GM18519 (cell line): ENCODE data around the gene RASGRF2.
"Not testable (repeated sequence)": the region's sequence is repeated elsewhere in the genome, so short reads cannot be mapped to it uniquely, and the experiment has no call there.

Experiments used
- ATAC-seq: cut with Tn5 transposase; IDR thresholded peaks from one replicate; pipeline ENCODE4 v1.9.1; 2021; ENCODE audit warnings: mild to moderate bottlenecking, moderate library complexity; ENCODE audit not compliant: unreplicated experiment, low FRiP score

RASGRF2 gene

DNA sequence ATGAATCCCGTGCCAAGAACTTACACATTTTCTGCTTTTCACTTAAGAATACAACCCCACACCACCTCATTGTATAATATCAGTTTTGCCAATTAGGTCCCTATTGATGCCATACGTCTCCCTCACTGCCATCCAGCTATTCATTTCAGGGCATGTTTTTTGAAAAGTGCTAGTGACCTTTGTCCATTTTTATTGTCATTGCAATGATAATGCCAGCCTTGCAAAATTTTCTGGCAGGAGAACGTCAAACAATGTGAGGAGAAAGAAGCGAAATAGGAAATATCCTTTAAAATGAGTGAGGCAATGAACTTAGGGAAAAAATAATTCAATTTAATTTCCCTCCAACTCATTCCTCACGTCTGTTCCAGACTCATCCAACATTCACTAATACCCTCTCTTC is 161.1 kb downstream of the RASGRF2 start:
- no peak for ATAC-seq

DNA sequence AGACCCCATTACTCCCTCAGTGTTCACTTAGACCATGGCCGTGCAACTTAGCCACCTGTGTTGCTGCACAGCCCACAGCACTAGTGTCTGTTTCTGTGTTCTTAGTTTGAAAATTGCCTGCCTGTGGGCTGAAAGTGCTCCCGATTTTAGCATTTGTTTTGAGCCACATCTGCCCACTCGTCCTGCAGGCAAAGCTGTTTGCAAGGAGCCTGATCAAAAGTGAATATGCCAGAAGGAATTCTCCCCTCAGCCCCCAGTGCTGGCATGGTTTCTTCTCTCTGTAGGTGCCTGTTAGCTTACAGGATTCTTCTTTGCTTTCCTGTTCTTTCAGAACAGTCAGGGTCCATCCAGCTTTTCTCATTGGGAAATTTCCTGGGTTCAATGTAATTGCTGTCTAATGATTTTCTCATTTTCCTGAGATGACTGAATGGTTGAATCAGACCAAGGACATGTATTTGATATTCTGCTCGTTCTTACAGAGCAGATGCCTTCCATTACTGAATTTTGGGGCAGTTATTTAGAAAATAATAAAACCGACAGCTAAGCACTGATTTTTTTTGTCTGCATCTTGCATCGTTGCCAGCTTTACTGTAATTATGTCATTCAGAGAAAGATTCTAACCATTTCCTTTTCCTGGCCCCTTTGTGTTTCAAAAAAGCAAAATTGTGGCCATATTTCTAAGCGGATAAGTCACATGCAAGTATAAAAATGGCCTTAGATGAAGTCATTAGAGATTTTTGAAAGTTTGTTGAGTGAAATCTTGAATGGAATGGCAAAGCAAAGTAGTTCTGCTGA is 161.9 kb downstream of the RASGRF2 start:
- ATAC-seq: no peak

DNA sequence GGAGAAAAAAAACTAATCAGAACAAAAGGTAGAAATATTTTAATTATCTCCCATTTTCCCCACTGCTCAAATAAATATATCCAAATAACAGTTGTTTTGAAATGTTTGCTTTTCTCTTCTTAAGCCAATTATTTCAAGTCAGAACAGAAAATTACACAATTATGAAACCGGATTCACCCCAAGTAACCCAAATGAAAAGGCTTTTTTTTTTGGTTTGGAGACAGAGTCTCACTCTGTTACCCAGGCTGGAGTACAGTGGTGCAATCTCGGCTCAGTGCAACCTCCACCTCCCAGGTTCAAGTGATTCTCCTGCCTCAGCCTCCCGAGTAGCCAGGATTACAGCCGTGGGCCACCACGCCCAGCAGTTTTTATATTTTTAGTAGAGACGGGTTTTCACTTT is 164.5 kb downstream of the RASGRF2 start:
- ATAC-seq: not testable (repeated sequence)

DNA sequence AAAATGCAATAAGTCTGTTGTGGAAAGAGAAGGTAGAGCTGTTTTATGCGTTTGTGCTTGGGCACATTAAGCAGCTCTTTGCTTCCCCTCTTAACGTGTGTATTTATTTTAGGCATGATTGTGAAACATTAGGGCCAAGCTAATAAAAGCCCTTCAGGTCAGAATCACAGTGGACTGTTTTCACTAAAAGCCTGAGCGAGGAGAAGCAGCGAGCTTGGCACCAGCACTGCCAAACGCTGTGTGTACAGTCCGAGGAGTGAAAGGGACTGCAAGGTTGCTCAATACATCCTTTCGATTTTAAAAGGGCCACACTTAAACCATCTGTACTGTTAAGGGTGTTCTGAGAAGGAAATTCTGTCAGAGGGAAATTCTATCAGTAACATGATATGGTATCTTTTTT is 165.8 kb downstream of the RASGRF2 start:
- ATAC-seq: no peak

DNA sequence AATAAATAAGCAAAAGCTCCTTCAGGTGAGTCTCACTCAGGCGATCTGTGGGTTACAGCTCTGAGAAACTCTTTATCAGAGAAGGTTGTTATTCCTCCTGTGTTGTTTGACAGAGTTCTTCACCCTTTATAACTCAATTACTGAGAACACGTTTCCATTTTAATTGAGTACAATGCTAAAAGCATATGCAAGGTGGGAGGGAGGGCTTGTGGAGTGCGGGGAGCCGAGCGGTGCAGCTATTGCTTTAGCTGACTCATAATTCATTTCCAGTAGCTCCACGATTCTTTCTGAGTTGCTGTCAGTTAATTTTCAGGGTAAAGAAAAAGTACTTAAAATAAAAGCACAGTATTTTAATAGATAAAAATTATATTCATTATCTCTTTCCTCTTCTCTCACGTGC is 168.3 kb downstream of the RASGRF2 start:
- ATAC-seq: no peak

DNA sequence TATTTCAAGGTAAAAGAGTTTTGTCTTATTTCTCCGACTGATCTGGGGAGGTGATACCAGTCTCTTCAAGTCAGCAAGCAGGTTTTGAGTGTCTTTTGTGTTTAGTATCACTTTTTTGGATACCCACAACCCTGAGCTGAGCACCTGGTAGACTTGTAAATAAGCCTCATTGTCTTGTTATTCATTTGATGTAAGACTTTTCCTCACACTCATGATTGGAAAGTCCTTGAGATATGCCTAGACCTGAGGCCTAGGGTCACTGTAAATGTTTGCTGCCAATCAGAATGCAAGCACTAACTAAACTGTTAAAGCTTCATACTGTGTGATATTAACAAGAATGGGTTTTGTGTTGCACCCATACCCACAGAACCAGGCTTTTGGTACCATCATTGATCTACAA is 172.2 kb downstream of the RASGRF2 start:
- ATAC-seq: no peak

DNA sequence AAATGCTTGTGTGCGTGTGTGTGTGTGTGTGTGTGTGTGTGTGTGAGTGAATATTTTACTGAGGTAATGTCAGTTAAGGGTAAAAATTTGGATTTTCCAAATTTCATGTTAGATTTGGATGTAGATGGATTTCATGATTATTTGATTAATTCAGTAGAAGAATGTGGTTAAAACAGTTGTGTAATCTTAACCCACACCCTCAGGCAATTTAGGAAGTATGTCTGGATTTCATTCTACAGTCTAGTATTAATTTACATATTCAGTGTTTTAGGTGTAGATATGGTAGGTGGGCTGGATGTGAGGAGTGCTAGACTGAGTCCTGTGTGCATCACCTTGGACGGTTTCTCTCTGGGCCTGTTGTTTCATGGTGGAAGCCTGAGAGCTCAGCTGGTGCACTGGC is 173.9 kb downstream of the RASGRF2 start:
- ATAC-seq: no peak

DNA sequence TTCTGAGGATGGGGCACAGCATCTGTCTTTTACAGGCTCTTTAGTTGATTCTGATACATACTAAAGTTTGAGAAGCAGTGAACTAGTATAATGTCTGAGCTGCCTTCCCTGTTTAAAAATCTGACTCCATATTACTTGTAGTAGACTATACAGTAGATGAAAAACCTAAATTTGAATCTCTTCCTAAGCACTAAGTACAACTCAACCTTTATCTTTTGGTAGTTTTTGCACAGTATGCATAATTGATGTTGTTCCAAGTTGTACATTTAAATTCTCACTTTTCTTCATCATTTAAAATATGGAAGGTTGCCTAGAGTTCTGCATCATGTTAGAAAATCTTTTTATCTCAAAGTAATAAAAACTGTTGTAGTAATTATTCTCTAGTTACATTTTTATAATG is 174.4 kb downstream of the RASGRF2 start:
- ATAC-seq: no peak

DNA sequence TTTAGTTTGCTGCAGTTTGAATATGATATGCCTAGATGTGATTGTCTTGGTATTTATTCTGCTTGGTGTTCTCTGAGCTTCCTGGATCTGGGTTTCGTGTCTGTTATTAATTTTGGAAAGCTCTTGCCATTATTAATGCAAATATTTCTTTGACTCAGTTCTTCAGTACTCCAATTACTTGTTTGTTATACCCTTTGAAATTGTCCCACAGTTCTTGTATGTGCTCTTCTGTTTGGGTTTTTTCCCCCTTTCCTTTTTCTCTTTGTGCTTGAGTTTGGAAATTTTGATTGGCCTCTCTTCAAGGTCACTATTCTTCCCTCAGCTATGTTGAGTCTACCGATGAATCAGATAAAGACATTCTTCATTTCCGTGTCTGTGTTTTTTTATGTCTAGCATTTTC is 176.4 kb downstream of the RASGRF2 start:
- ATAC-seq: no peak

DNA sequence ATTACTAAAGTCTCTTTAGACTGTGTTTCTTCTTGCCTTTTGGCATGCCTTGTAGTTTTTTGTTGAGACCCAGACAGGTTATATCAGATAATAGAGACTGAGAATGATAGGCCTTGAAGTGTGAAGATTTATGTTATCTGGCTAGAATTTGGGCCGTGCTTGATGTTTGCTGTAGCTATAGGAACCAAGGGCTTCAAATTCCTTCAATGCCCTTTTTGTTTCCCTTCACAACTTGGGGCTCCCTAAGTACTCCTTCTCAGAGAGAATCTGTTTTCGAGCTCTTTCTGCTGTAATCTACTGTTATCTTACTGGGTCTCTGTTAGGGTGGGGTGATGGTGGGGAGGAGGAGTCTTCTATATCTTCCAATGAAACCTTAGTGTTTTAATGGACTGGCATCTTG is 177.7 kb downstream of the RASGRF2 start:
- ATAC-seq: no peak

DNA sequence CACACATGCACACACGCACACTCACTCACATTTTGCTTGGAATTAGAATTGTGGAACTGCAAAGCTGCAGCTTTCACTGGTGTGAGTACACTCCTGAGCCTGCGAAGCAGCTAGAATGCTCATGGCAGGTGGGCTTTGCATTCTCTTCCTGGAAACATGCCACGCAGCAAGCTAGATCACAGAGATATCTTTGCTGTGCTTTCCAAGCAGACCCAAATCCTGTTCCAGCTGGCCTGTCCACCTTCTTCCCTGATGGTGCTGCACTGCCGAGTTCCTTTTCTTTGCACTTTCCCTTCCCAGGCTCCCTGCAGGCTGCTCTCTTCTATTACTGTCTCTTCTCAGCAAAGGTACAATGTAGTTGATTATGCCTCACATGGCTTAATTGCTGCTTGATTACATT is 180.3 kb downstream of the RASGRF2 start:
- no peak for ATAC-seq

DNA sequence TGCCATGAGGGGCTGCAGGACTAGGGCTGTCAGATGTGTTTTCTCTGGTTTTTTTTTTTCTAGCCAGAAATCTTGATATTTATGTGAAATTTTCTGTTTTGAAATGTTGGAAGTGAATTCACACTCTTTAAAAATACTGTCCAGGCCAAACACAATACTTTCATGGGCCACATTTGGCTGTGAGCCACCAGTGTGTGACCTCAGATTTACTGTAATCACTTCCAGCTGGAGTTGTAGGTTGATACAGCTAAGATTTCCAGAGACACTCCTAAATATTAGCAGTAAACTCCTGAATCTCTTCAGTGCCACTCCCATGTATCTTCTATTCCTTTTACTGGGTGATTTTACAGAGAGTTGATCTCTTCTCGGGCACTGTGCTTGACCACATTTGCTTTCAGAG is 180.8 kb downstream of the RASGRF2 start:
- ATAC-seq: no peak

DNA sequence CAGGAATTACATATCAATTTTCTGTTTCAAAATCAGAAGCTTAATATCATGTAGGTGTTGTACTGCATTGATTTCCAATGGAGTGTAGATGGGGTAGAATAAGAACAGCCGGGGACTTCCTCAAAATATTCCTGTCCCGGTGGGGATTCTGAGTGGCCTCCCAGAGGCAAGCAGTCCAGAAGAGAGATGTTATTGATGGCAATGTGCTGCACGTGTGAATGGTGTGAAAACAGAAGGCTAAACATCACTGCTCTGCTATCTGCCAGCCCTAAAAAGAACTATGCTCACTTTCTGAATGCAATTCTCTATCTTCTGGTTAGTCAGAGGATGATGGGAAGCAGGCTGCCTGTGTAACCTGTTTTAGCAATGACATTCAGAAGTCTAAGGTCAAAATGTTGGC is 181.9 kb downstream of the RASGRF2 start:
- ATAC-seq: no peak

DNA sequence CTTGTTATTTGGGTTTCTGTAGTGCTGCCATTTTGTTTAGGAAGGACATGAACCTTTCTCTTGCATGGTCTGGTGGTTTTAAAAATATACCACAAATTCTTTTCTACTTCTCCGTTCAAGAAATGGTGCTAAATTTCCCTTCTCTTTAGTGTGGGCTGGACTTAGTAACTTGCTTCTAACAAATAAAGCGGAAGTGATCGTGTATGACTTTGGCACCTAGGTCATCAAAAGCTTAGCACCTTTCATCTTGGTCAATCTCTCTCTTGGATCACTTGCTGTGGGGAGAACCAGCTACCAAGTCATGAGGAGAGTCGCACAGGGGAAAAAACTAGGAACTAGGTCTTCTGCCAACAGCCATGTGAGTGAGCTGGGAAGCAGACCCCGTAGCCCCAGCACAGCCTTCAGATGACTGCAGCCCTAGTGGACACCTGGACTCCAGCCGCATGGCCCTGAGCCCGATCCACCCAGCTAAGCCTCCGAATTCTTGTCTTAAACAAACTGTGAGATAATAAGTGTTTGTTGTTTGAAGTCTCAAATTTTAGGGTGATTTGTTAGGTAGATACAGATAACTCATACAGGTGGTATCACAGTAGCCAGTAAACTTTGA is 185.3 kb downstream of the RASGRF2 start:
- ATAC-seq: no peak

DNA sequence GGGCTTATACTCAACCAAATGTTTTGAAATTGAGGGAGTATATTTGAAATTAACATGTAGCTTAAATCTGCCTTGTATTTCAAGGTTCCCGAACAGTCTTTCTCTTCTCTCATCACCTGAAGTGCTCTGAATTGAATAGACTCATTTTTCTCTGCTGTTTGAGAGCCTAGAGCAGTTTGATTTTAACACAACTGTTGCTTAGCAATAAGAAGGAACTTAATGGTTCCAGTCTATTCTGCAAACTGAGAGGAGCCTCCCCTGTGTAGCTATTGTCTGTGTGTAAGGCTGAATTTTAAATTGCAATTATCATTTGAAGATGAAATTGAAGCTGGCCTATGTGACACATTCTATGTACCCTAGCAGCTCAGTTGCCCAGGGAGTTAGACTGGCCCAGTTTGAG is 185.9 kb downstream of the RASGRF2 start:
- ATAC-seq: no peak

DNA sequence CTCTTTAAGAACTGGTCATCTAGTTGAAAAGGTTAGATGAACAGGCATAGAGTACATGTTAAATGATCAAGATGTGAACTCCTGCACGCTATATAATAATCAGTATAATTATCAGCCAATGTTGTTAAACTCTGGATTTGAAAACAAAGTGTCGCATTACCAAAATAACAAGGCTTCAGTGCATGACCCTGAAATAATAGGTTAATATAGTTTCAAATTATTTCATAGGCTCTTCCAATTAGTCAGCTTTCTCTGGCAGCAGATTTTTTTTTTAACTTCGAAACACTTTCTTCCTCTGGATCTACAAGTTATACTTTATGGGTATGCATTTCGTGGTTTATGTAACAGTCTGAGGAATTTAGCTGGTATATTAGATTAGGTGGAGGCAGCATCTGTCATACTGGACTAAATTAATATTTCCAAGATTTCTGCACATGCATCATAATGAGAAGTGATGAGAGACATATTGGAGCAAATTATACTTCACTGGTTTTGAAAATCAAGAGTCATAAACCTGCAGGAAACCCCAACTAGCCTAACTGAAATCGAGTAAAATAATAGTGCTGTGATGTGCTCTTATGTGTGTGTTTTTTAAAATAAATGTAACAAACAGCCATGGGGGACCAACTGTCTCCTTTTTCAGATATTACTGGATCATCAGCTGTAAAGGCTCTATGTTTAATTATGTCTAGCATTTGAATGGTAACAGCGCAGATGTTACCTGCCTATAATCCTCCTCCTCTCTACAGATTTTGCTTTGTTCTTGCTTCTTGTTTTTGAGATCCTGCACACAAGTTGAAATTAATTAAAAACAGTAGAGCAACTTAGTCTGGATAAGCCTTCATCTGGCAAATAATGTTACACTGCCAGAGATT is 187.1 kb downstream of the RASGRF2 start:
- no peak for ATAC-seq

DNA sequence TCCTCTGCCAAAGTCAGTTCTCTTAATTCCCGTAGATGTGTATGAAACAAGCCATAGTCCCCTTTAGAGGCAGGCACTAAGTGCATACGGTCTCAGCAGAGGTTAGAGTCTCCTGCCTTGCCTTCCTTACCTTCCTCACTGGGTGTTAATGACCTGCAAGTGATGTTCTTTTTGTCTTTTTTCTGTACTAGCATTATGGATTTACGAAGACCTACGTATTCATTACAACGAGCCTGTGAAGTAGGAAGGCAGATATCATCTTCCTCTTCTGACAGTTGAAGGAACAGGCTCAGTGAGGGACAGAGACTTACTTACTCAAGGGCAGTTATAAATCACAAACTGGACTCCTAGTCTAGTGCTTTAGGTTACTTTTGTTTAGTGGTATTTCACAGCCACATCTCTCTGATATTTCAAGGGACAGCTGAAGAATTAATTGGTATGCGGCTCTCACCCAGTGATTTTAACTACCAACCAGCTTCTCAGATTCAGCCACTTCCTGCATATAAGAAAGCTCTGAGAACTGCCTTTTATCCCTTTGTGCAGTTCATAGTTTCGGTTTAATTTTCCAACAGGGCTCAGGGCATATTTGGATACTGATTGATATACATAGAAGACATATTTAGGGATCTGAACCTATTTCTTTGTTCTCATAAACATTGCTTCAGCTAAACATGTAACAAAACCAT is 187.9 kb downstream of the RASGRF2 start:
- ATAC-seq: no peak

DNA sequence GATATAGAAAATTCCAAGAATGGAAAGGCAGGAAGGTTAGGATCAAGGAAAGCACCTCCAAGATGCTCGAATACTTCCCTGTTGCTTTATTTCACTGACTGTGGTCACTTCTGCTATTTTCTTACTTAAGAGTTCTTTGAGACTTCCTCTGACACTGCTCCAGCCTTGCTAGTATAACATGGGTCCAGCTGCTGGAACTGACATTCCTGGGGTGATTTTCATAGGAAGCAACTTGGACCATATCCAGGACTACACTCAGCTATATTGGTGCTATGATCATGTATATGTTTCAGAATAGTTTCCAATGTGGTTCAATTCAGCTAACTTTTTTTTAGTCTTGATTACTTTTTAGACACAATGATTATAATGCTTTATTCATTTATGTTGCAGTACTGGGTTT is 191.4 kb downstream of the RASGRF2 start:
- ATAC-seq: no peak

DNA sequence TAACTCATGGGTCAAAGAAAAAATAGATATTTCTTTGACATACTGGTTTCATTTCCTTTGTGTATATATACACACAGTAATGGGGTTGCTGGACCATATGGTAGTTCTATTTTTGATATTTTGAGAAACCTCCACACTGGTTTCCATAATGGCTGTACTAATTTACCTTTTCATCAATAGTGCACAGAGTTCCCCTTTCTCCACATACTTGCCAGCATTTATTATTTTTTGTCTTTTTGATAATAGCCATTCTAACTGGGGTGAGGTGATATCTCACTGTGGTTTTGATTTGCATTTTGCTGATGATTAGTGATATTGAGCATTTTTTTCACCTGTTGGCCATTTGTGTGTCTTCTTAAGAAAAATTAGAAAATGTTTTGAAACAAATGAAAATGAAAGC is 194.6 kb downstream of the RASGRF2 start:
- peak; percentile 65 for ATAC-seq

DNA sequence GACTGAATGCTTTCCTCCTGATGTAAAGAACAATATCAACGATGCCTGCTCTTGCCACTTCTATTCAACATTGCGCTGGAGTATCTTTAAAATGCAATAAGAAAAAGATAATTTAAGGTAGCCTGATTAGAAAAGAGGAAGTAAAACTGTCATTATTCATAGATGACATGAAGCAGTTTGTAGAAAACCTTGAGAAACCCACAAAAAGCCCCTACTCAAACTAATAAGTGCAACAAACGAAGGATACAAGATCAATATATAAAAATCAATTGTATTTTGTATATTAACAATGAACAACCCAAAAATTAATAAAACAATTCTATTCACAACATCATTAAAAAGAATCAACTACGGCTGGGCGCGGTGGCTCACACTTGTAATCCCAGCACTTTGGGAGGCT is 196.6 kb downstream of the RASGRF2 start:
- no peak for ATAC-seq
